ENCODE data around the gene CHCHD3. TPM values are rescaled to one million over a fixed set of nuclear protein-coding genes. Genes with fewer than 3 reads are reported as not detected.

CHCHD3 gene
- total and polyA plus RNA-seq, 2 of the 4 experiments (the other 2 are of a cell fraction) = 56.9 to 141 TPM

DNA sequence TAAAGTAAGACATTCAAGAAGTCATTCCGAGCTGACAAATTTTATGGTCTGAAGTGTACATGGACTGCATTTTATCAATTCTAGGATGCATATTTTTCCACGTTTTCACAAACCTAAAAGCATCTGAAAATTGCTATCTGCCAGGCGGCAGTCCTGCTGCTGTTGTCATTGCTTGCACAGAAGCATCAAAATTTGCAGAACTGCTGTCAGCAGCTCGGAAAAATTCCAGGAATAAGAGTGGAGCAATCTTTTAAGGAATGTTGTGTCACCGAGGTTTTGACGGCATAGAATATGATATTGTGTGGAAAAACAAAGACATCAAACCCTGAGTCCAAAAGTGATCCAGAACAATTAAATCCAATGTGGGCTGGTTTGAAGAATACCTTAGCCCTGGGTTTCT, 61.4 kb downstream of the CHCHD3 start:
- Histone ChIP-seq H4K91ac (ENCODE audit: insufficient read depth, low read depth, low read length) (no peak overlapping the region), H3K4ac (ENCODE audit: low read depth, low read length) (no peak overlapping the region), H3K27me3 (ENCODE audit: control insufficient read depth, insufficient read depth, low read length) (no peaks in the 10 kb centered on the region), H3K56ac (ENCODE audit: extremely low read depth, insufficient read depth, low read length) (no peak overlapping the region), H4K5ac (ENCODE audit: low read depth, low read length) (no peak overlapping the region), H3K18ac (ENCODE audit: low read depth, low read length) (no peak overlapping the region), H2BK120ac (ENCODE audit: low read depth, low read length) (no peak overlapping the region), H3K4me2 (ENCODE audit: low read depth, low read length) (no peak overlapping the region), H2BK20ac (ENCODE audit: low read depth, low read length) (no peak overlapping the region), H4K8ac (ENCODE audit: low read depth in 2 of 2, low read length in 2 of 2) (no peak overlapping the region), H3K79me1 (ENCODE audit: low read depth in 1 of 2, low read length in 2 of 2) (peaks cover 22 to 23% of the 10 kb centered on the region in 2 experiments), H2AK9ac (replicated peaks; ENCODE audit: low read depth, low read length, poor library complexity) (no peak overlapping the region), H2AK5ac (ENCODE audit: low read depth, low read length) (no peak overlapping the region), H3K4me1 (ENCODE audit: control insufficient read depth, insufficient read depth, low read length) (no peaks in the 10 kb centered on the region), H2BK15ac (ENCODE audit: low read depth, low read length) (no peak overlapping the region), H3K23ac (ENCODE audit: low read depth, low read length) (no peak overlapping the region), H3K4me3 (ENCODE audit: insufficient read depth, low read depth, low read length) (no peak overlapping the region), H4K20me1 (ENCODE audit: insufficient read depth, low read length) (no peaks in the 10 kb centered on the region), H3K27ac (ENCODE audit: insufficient read depth, low read length) (no peak overlapping the region), H3K9me1 (ENCODE audit: insufficient read depth, low read length) (no peaks in the 10 kb centered on the region; the same call in 1 of the 2 replicates), H3K36me3 (ENCODE audit: control insufficient read depth, insufficient read depth, low read length) (no peaks in the 10 kb centered on the region), H3K9me3 (ENCODE audit: control insufficient read depth, insufficient read depth, low read length) (no peaks in the 10 kb centered on the region), H3K14ac (replicated peaks; ENCODE audit: low read depth, low read length) (no peak overlapping the region), H2AFZ (replicated peaks; ENCODE audit: low read length, poor library complexity) (no peak overlapping the region), H3K9ac (ENCODE audit: low read depth, low read length) (no peak overlapping the region), H2BK5ac (ENCODE audit: low read depth, low read length, poor library complexity, severe bottlenecking) (no peak overlapping the region)
- DNase-seq (no peak), ATAC-seq (ENCODE audit: low read depth) (no peak)
- WGBS, 2 experiments (ENCODE audit: extremely low coverage in 2 of 2, insufficient read length in 1 of 2) = no CpG with 5 or more reads among the region's 6 CpGs
- dilution Hi-C loops (cut with HindIII; ENCODE audit: low sequenced_read_pairs, unreplicated experiment) = no loop called here
- in situ Hi-C loops (cut with MboI; ENCODE audit: low sequenced_read_pairs) = no loop called here
- POLR2A ChIA-PET (ENCODE audit: unreplicated experiment) = no interaction called here
- CTCF ChIA-PET = no interaction called here
- intact Hi-C loops (cut with micrococcal nuclease) = no loop called here
- no TSS peak for BruUV-seq (replicated peaks)
- TF ChIP-seq RAD21 (IDR thresholded peaks at IDR 0.05; ENCODE audit: low read length) (no peak), BHLHE40 (IDR thresholded peaks at IDR 0.05; ENCODE audit: low read depth, low read length) (no peak)
